ENCODE data around the gene TCF4.

- TF ChIP-seq CTCF (IDR thresholded peaks at IDR 0.05), result no peak
- no peak for TF ChIP-seq POLR2AphosphoS5 (IDR thresholded peaks at IDR 0.05)
- no peak for TF ChIP-seq POLR2A (IDR thresholded peaks at IDR 0.05)
- no peak for TF ChIP-seq EP300 (IDR thresholded peaks at IDR 0.05)
These were observed 270.7 kb downstream of the TCF4 start for GRCh38 chr18:55317324-55317723.

All from upper lobe of left lung (tissue), 4 donors.